GM21360 (cell line): ENCODE measurements around the gene APPL1.
A peak's percentile ranks its signal among the peaks of the same experiment; 100 is the strongest.

ENCODE experiments used
- ATAC-seq: cut with Tn5 transposase; IDR thresholded peaks from one replicate; pipeline ENCODE4 v1.9.1; 2021; ENCODE audit warnings: mild to moderate bottlenecking, moderate library complexity; ENCODE audit not compliant: unreplicated experiment

The APPL1 gene

GRCh38 chr3:57227204-57227929, at the start of gene APPL1:
APPL1 (plus strand) TSS chr3:57227729; CDS start chr3:57227884, 155 bp downstream.
- ATAC-seq = peak; percentile 86

- ATAC-seq = no peak
Observed at GRCh38 chr3:57179580-57180410, 47.7 kb upstream of the APPL1 start.

- ATAC-seq = no peak
Observed at GRCh38 chr3:57184526-57184925, 43.0 kb upstream of the APPL1 start.

- ATAC-seq = no peak
Observed at GRCh38 chr3:57192028-57192427, 35.5 kb upstream of the APPL1 start.

- ATAC-seq = no peak
Observed at GRCh38 chr3:57194641-57195040, 32.9 kb upstream of the APPL1 start.

GRCh38 chr3:57199895-57200297, 27.6 kb upstream of the APPL1 start, which contains the start of gene HESX1:
HESX1 (minus strand) TSS chr3:57199978; CDS start chr3:57199918, 60 bp downstream.
- no peak for ATAC-seq

- ATAC-seq = no peak
Observed at GRCh38 chr3:57206423-57206822, 21.1 kb upstream of the APPL1 start.

- no peak for ATAC-seq
Observed at GRCh38 chr3:57221883-57222282, 5.6 kb upstream of the APPL1 start.

GRCh38 chr3:57224856-57225255, 2.7 kb upstream of the APPL1 start:
- no peak for ATAC-seq

GRCh38 chr3:57226176-57226575, 1.4 kb upstream of the APPL1 start:
- no peak for ATAC-seq

- peak; percentile 33 for ATAC-seq
Observed at GRCh38 chr3:57227930-57228751, 612 bp downstream of the APPL1 start.

GRCh38 chr3:57230006-57230405, 2.5 kb downstream of the APPL1 start:
- no peak for ATAC-seq

GRCh38 chr3:57233799-57234198, 6.3 kb downstream of the APPL1 start:
- no peak for ATAC-seq

- ATAC-seq = peak; percentile 60
Observed at GRCh38 chr3:57234613-57235575, 7.4 kb downstream of the APPL1 start.

GRCh38 chr3:57244946-57245345, 17.4 kb downstream of the APPL1 start:
- no peak for ATAC-seq

- ATAC-seq = no peak
Observed at GRCh38 chr3:57252404-57252803, 24.9 kb downstream of the APPL1 start.

GRCh38 chr3:57256844-57257243, 29.3 kb downstream of the APPL1 start:
- ATAC-seq = no peak

- ATAC-seq = no peak
Observed at GRCh38 chr3:57257678-57258077, 30.1 kb downstream of the APPL1 start.

- ATAC-seq = no peak
Observed at GRCh38 chr3:57261119-57261518, 33.6 kb downstream of the APPL1 start.

GRCh38 chr3:57261929-57262328, 34.4 kb downstream of the APPL1 start:
- no peak for ATAC-seq
